IMR-90 (cell line): ENCODE measurements around the gene MYH6. TPM values are rescaled to one million over a fixed set of nuclear protein-coding genes. Genes with fewer than 3 reads are reported as not detected.
"Not testable (repeated sequence)": the region's sequence is repeated elsewhere in the genome, so short reads cannot be mapped to it uniquely, and the experiment has no call there.

Experiments
- ATAC-seq: fragments of 200-7000 bp; cut with Tn5 transposase; 2 replicates; pipeline ENCODE4 v1.9.1; 2020; ENCODE audit warnings: low read depth, mild to moderate bottlenecking, moderate library complexity
- BruUV-seq: library from RNA; stranded (reverse); fragments of 400-500 nt; replicated peaks from 2 replicates; lab custom pipeline; 2021; lab: Mats Ljungman, UMichigan
- CTCF ChIA-PET: fragments of 300-600 bp; formaldehyde crosslinking; extraction: SDS; loops from one replicate; lab custom pipeline; 2021; ENCODE audit warnings: antibody characterized with exemption; lab: Yijun Ruan, JAX
- POLR2A ChIA-PET: fragments of 300-600 bp; sonication (Branson Sonifier 250); formaldehyde crosslinking; loops from one replicate; lab custom pipeline; 2022; ENCODE audit warnings: antibody characterized with exemption; ENCODE audit not compliant: unreplicated experiment; lab: Charles Lee
- DNase-seq: peaks from one replicate; pipeline ENCODE4 v3.0.0; 2013
- H2AFZ ChIP-seq: replicated peaks from 2 replicates; pipeline ENCODE3; 2013; ENCODE audit warnings: low read length, mild to moderate bottlenecking; ENCODE audit not compliant: poor library complexity
- H2AK5ac ChIP-seq: 2 replicates; pipeline ENCODE4 v1.6.1; 2013; ENCODE audit warnings: low read depth, low read length, inconsistent platforms
- H2AK9ac ChIP-seq: replicated peaks from 2 replicates; pipeline ENCODE3; 2013; ENCODE audit warnings: mild to moderate bottlenecking, low read depth, low read length, moderate library complexity; ENCODE audit not compliant: poor library complexity
- H2BK120ac ChIP-seq: 2 replicates; pipeline ENCODE4 v1.6.1; 2013; ENCODE audit warnings: low read depth, low read length, inconsistent platforms
- H2BK15ac ChIP-seq: 3 replicates; pipeline ENCODE4 v1.6.1; 2013; ENCODE audit warnings: low read depth, low read length, inconsistent platforms
- H2BK20ac ChIP-seq: 2 replicates; pipeline ENCODE4 v1.6.1; 2013; ENCODE audit warnings: low read depth, mild to moderate bottlenecking, inconsistent platforms, low read length, moderate library complexity
- H2BK5ac ChIP-seq: 2 replicates; pipeline ENCODE4 v1.6.1; 2013; ENCODE audit warnings: mild to moderate bottlenecking, low read depth, low read length, inconsistent platforms; ENCODE audit not compliant: poor library complexity, severe bottlenecking
- H3K14ac ChIP-seq: replicated peaks from 2 replicates; pipeline ENCODE4 v1.6.1; 2013; ENCODE audit warnings: low read depth, low read length, inconsistent platforms
- H3K18ac ChIP-seq: 2 replicates; pipeline ENCODE4 v1.6.1; 2013; ENCODE audit warnings: low read depth, low read length, control low read depth
- H3K23ac ChIP-seq: 2 replicates; pipeline ENCODE4 v1.6.1; 2013; ENCODE audit warnings: low read depth, low read length, inconsistent platforms
- H3K27ac ChIP-seq: 2 replicates; pipeline ENCODE4 v1.5.1; 2013; ENCODE audit warnings: mild to moderate bottlenecking, control low read depth, low read length; ENCODE audit not compliant: insufficient read depth
- H3K27me3 ChIP-seq: 2 replicates; pipeline ENCODE4 v1.6.1; 2013; ENCODE audit warnings: low read length; ENCODE audit not compliant: control insufficient read depth, insufficient read depth
- H3K36me3 ChIP-seq: 2 replicates; pipeline ENCODE4 v1.6.1; 2013; ENCODE audit warnings: low read length, mixed read lengths; ENCODE audit not compliant: control insufficient read depth, insufficient read depth
- H3K4ac ChIP-seq: 2 replicates; pipeline ENCODE4 v1.6.1; 2013; ENCODE audit warnings: low read depth, low read length, inconsistent platforms
- H3K4me1 ChIP-seq: 2 replicates; pipeline ENCODE4 v1.6.1; 2013; ENCODE audit warnings: low read length, mixed read lengths; ENCODE audit not compliant: control insufficient read depth, insufficient read depth
- H3K4me2 ChIP-seq: 2 replicates; pipeline ENCODE4 v1.6.1; 2013; ENCODE audit warnings: low read depth, mild to moderate bottlenecking, control low read depth, low read length, moderate library complexity
- H3K4me3 ChIP-seq: 2 replicates; pipeline ENCODE4 v1.5.1; 2013; ENCODE audit warnings: low read depth, mild to moderate bottlenecking, control low read depth, low read length, moderate library complexity; ENCODE audit not compliant: insufficient read depth
- H3K56ac ChIP-seq: 2 replicates; pipeline ENCODE4 v1.6.1; 2013; ENCODE audit warnings: low read length, inconsistent platforms; ENCODE audit not compliant: insufficient read depth; ENCODE audit errors: extremely low read depth
- H3K79me1 ChIP-seq, 2 experiments: 2 replicates each; pipeline ENCODE4 v1.6.1; 2013; ENCODE audit warnings: low read length in 2 of 2, inconsistent platforms in 1 of 2, low read depth in 1 of 2
- H3K9ac ChIP-seq: 2 replicates; pipeline ENCODE4 v1.6.1; 2013; ENCODE audit warnings: low read depth, low read length, control low read depth
- H3K9me1 ChIP-seq: 2 replicates; pipeline ENCODE4 v1.6.1; 2013; ENCODE audit warnings: low read length, inconsistent platforms; ENCODE audit not compliant: insufficient read depth
- H3K9me3 ChIP-seq: 2 replicates; pipeline ENCODE4 v1.6.1; 2013; ENCODE audit warnings: low read length; ENCODE audit not compliant: control insufficient read depth, insufficient read depth
- H4K20me1 ChIP-seq: 2 replicates; pipeline ENCODE4 v1.6.1; 2013; ENCODE audit warnings: low read length, inconsistent platforms; ENCODE audit not compliant: insufficient read depth
- H4K5ac ChIP-seq: 2 replicates; pipeline ENCODE4 v1.6.1; 2013; ENCODE audit warnings: mild to moderate bottlenecking, low read depth, low read length, control low read depth
- H4K8ac ChIP-seq, 2 experiments: 2 replicates each; pipeline ENCODE4 v1.6.1; 2013; ENCODE audit warnings: low read depth in 2 of 2, low read length in 2 of 2, control low read depth in 1 of 2, inconsistent platforms in 1 of 2
- H4K91ac ChIP-seq: 2 replicates; pipeline ENCODE4 v1.6.1; 2013; ENCODE audit warnings: low read depth, low read length, inconsistent platforms; ENCODE audit not compliant: insufficient read depth
- WGBS, 2 experiments: methylation state at CpG; one replicate each; pipeline versions ENCODE4 v1.1.5 to v1.1.7; 2013; ENCODE audit warnings: missing lambda C conversion rate in 2 of 2; ENCODE audit not compliant: insufficient read length in 1 of 2; ENCODE audit errors: extremely low coverage in 2 of 2; 5-methylcytosine and 5-hydroxymethylcytosine counted together
- dilution Hi-C: fragments of 300-500 bp; cut with HindIII; formaldehyde crosslinking; loops from one replicate; pipeline ENCODE4 v1.14.3; 2018; ENCODE audit warnings: low sequenced_read_pairs; ENCODE audit not compliant: unreplicated experiment
- in situ Hi-C: fragments of 300-500 bp; cut with MboI; formaldehyde crosslinking; loops from 3 replicates; pipeline ENCODE4 v1.14.3; 2019; ENCODE audit warnings: low sequenced_read_pairs, inconsistent platforms, mixed read lengths
- intact Hi-C: fragments of 100-400 bp; cut with micrococcal nuclease; formaldehyde crosslinking; loops from 2 replicates; pipeline ENCODE4 v1.10.0; 2022
- polyA plus RNA-seq, 3 experiments: library from polyadenylated mRNA; depleted of rRNA; stranded (reverse); fragments of >200 nt; gene quantifications; 2 replicates each; pipeline ENCODE4 v1.2.3, GENCODE V29; 2012; ENCODE audit warnings: low replicate concordance in 1 of 3
- total RNA-seq: library from RNA; depleted of rRNA; stranded (reverse); fragments of >200 nt; gene quantifications from 2 replicates; pipeline ENCODE4 v1.2.3, GENCODE V29; 2012

Gene MYH6
- total and polyA plus RNA-seq, 2 of the 4 experiments (the other 2 are of a cell fraction) = not detected

DNA sequence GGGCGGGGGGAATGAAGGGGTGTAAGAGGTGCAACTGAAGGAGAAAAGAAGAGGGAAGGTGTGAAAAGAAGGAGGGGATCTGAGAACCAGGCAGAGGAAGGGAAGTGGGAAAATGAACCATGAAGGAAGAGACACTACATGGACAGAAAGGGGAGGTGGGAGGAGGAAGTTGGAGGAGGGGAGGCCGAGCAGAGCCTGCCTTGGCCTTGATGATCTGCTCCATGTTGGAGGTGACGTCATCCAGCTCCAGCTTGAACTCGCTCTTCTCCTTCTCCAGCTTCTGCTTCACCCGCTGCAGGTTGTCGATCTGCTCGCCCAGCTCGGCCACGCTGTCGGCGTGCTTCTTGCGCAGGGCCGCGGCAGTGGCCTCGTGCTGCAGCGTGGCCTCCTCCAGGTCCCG, 11.6 kb upstream of the MYH6 start:
- CTCF ChIA-PET, intact Hi-C loops: not testable (repeated sequence)

More for the DNA sequence above, 11.6 kb upstream of the MYH6 start:
- H3K79me1 ChIP-seq, H2AK5ac ChIP-seq, in situ Hi-C loops, H4K91ac ChIP-seq, H2BK20ac ChIP-seq, H3K9ac ChIP-seq, dilution Hi-C loops, H3K23ac ChIP-seq, H3K9me3 ChIP-seq, H4K5ac ChIP-seq, H3K9me1 ChIP-seq, H4K20me1 ChIP-seq, H2BK5ac ChIP-seq, ATAC-seq, H3K18ac ChIP-seq, H2BK15ac ChIP-seq, H2BK120ac ChIP-seq, POLR2A ChIA-PET, H3K4me3 ChIP-seq, BruUV-seq, H3K4ac ChIP-seq, H3K4me1 ChIP-seq, H3K14ac ChIP-seq, H4K8ac ChIP-seq, H2AK9ac ChIP-seq, H3K4me2 ChIP-seq, H3K56ac ChIP-seq, H2AFZ ChIP-seq, H3K36me3 ChIP-seq, H3K27ac ChIP-seq, DNase-seq: not testable (repeated sequence)
- WGBS, 2 experiments = no CpG with 5 or more reads among the region's 17 CpGs
- H3K27me3 ChIP-seq = peaks cover 16% of the 10 kb centered on the region
